Measurements from ENCODE around the gene FAM9A.

FAM9A gene

GRCh38 chrX:8801041-8801599 lies at the start of gene FAM9A:
Gene FAM9A (minus strand): TSS chrX:8801383. CDS start chrX:8800171, 1,212 bp downstream.
- Histone ChIP-seq H3K4me1 (ENCODE audit: insufficient read depth, low read length, severe bottlenecking) (no peaks in the 10 kb centered on the region), H3K9ac (ENCODE audit: low read length) (no peak within 1 kb of the TSS), H3F3A (ENCODE audit: insufficient read depth, low read length) (no peaks in the 10 kb centered on the region), H3K9me2 (ENCODE audit: low read depth, low read length) (no peaks in the 10 kb centered on the region), H3K27ac (ENCODE audit: low read depth, low read length, poor library complexity, severe bottlenecking) (no peak within 1 kb of the TSS), H3K79me2 (ENCODE audit: insufficient read depth, low read length) (no peaks in the 10 kb centered on the region), H3K36me3 (ENCODE audit: insufficient read depth, low read length) (no peaks in the 10 kb centered on the region), H3K27me3 (ENCODE audit: insufficient read depth, low read length) (no peaks in the 10 kb centered on the region), H4K20me1 (ENCODE audit: insufficient read depth, low read length) (no peaks in the 10 kb centered on the region), H3K9me3 (ENCODE audit: low read length) (no peaks in the 10 kb centered on the region), H3K4me3 (ENCODE audit: low read depth, low read length, poor library complexity, severe bottlenecking) (no peak within 1 kb of the TSS), H3K4me2 (ENCODE audit: low read length) (no peak within 1 kb of the TSS), H2AFZ (ENCODE audit: low read length) (no peak within 1 kb of the TSS)
- TF ChIP-seq, protein P1, sequence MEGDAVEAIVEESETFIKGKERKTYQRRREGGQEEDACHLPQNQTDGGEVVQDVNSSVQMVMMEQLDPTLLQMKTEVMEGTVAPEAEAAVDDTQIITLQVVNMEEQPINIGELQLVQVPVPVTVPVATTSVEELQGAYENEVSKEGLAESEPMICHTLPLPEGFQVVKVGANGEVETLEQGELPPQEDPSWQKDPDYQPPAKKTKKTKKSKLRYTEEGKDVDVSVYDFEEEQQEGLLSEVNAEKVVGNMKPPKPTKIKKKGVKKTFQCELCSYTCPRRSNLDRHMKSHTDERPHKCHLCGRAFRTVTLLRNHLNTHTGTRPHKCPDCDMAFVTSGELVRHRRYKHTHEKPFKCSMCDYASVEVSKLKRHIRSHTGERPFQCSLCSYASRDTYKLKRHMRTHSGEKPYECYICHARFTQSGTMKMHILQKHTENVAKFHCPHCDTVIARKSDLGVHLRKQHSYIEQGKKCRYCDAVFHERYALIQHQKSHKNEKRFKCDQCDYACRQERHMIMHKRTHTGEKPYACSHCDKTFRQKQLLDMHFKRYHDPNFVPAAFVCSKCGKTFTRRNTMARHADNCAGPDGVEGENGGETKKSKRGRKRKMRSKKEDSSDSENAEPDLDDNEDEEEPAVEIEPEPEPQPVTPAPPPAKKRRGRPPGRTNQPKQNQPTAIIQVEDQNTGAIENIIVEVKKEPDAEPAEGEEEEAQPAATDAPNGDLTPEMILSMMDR (IDR thresholded peaks at IDR 0.05; ENCODE audit: low read length), result no peak
- TF ChIP-seq EZH2 (IDR thresholded peaks at IDR 0.05; ENCODE audit: borderline replicate concordance, low read length), result no peak

GRCh38 chrX:8850478-8850877 lies 49.3 kb upstream of the FAM9A start:
- no peak overlapping the region for H2AFZ ChIP-seq (ENCODE audit: low read length)
- H3K27me3 ChIP-seq (ENCODE audit: insufficient read depth, low read length), result no peaks in the 10 kb centered on the region
- H3K36me3 ChIP-seq (ENCODE audit: insufficient read depth, low read length), result no peaks in the 10 kb centered on the region
- H3K4me1 ChIP-seq (ENCODE audit: insufficient read depth, low read length, severe bottlenecking), result no peaks in the 10 kb centered on the region
- TF ChIP-seq, protein P1 (IDR thresholded peaks at IDR 0.05; ENCODE audit: low read length), result no peak
- H3K9me2 ChIP-seq (ENCODE audit: low read depth, low read length), result no peaks in the 10 kb centered on the region
- no peaks in the 10 kb centered on the region for H4K20me1 ChIP-seq (ENCODE audit: insufficient read depth, low read length)
- H3K4me2 ChIP-seq (ENCODE audit: low read length), result no peak overlapping the region
- no peaks in the 10 kb centered on the region for H3F3A ChIP-seq (ENCODE audit: insufficient read depth, low read length)
- no peak overlapping the region for H3K9ac ChIP-seq (ENCODE audit: low read length)
- H3K4me3 ChIP-seq (ENCODE audit: low read depth, low read length, poor library complexity, severe bottlenecking), result no peak overlapping the region
- H3K79me2 ChIP-seq (ENCODE audit: insufficient read depth, low read length), result no peaks in the 10 kb centered on the region
- no peaks in the 10 kb centered on the region for H3K9me3 ChIP-seq (ENCODE audit: low read length)
- no peak overlapping the region for H3K27ac ChIP-seq (ENCODE audit: low read depth, low read length, poor library complexity, severe bottlenecking)

DNA sequence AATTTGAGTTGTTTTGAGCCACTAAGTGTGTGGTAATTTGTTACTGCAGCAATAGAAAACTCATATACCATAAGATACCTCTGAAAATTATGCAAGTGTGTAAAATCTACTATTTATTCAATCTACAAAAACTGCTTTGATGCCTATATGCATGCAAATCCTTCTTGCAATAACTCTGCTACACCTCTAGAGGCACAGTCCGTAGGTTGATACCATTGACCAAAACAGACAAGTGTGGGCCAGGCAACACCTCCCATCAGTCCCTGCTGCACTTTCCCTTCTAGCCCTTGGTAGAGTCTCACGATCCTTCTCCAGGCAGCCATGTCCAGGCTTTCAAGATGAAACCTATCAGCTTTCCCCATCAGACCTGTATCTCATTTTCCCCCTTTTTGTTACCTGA lies 48.8 kb upstream of the FAM9A start:
- TF ChIP-seq EZH2 (IDR thresholded peaks at IDR 0.05; ENCODE audit: borderline replicate concordance, low read length), result no peak
- TF ChIP-seq, protein P1 (IDR thresholded peaks at IDR 0.05; ENCODE audit: low read length), result no peak
- H2AFZ ChIP-seq (ENCODE audit: low read length), result no peak overlapping the region
- no peak overlapping the region for H3K9ac ChIP-seq (ENCODE audit: low read length)
- no peaks in the 10 kb centered on the region for H3K36me3 ChIP-seq (ENCODE audit: insufficient read depth, low read length)
- H3K27ac ChIP-seq (ENCODE audit: low read depth, low read length, poor library complexity, severe bottlenecking), result no peak overlapping the region
- H3F3A ChIP-seq (ENCODE audit: insufficient read depth, low read length), result no peaks in the 10 kb centered on the region
- H3K9me2 ChIP-seq (ENCODE audit: low read depth, low read length), result no peaks in the 10 kb centered on the region
- no peaks in the 10 kb centered on the region for H3K27me3 ChIP-seq (ENCODE audit: insufficient read depth, low read length)
- H3K9me3 ChIP-seq (ENCODE audit: low read length), result no peaks in the 10 kb centered on the region
- no peaks in the 10 kb centered on the region for H3K79me2 ChIP-seq (ENCODE audit: insufficient read depth, low read length)
- H3K4me3 ChIP-seq (ENCODE audit: low read depth, low read length, poor library complexity, severe bottlenecking), result no peak overlapping the region
- no peaks in the 10 kb centered on the region for H4K20me1 ChIP-seq (ENCODE audit: insufficient read depth, low read length)
- H3K4me1 ChIP-seq (ENCODE audit: insufficient read depth, low read length, severe bottlenecking), result no peaks in the 10 kb centered on the region
- no peak overlapping the region for H3K4me2 ChIP-seq (ENCODE audit: low read length)

Data from OCI-LY1 (cell line).